Nephron progenitor cell (in vitro differentiated cells): ENCODE data around the gene PMVK.

ENCODE experiments used
- DNase-seq: peaks from one replicate; pipeline ENCODE4 v3.0.0; 2021
- H3K27ac Mint-ChIP-seq: 2 replicates; pipeline ENCODE4 v1.8.0; 2021; ENCODE audit warnings: mild to moderate bottlenecking, moderate library complexity, mixed read lengths
- H3K27me3 Mint-ChIP-seq: 2 replicates; pipeline ENCODE4 v1.8.0; 2021; ENCODE audit warnings: mild to moderate bottlenecking, low read depth, mixed read lengths; ENCODE audit not compliant: poor library complexity
- H3K36me3 Mint-ChIP-seq: 2 replicates; pipeline ENCODE4 v1.8.0; 2021; ENCODE audit warnings: low read depth, mixed read lengths
- H3K4me1 Mint-ChIP-seq: 2 replicates; pipeline ENCODE4 v1.8.0; 2021; ENCODE audit warnings: mixed read lengths
- H3K4me3 Mint-ChIP-seq: 2 replicates; pipeline ENCODE4 v1.8.0; 2021; ENCODE audit warnings: mild to moderate bottlenecking, moderate library complexity, mixed read lengths
- H3K9me3 Mint-ChIP-seq: 2 replicates; pipeline ENCODE4 v1.8.0; 2021; ENCODE audit warnings: mild to moderate bottlenecking, moderate library complexity, mixed read lengths
- CTCF ChIP-seq: fragments of 200-600 bp; sonication (generic); IDR thresholded peaks from 2 replicates; pipeline ENCODE4 v1.5.0; 2021; ENCODE audit warnings: antibody characterized with exemption

The PMVK gene

GRCh38 chr1:154975409-154976059 lies 39.0 kb upstream of the PMVK start:
- H3K27me3 Mint-ChIP-seq = no peaks in the 10 kb centered on the region
- H3K4me3 Mint-ChIP-seq = no peak overlapping the region
- peaks cover 22% of the 10 kb centered on the region for H3K36me3 Mint-ChIP-seq
- TF ChIP-seq CTCF = no peak
- peaks cover 25% of the 10 kb centered on the region for H3K4me1 Mint-ChIP-seq
- no peaks in the 10 kb centered on the region for H3K9me3 Mint-ChIP-seq
- peak; percentile 66 for DNase-seq
- no peak overlapping the region for H3K27ac Mint-ChIP-seq

- H3K4me3 Mint-ChIP-seq = no peak overlapping the region
- H3K27me3 Mint-ChIP-seq = no peaks in the 10 kb centered on the region
- peaks cover 17% of the 10 kb centered on the region for H3K36me3 Mint-ChIP-seq
- no peak overlapping the region for H3K27ac Mint-ChIP-seq
- no peaks in the 10 kb centered on the region for H3K9me3 Mint-ChIP-seq
- H3K4me1 Mint-ChIP-seq = peaks cover 26% of the 10 kb centered on the region
- TF ChIP-seq CTCF = no peak
- DNase-seq = peak; percentile 96
Observed at GRCh38 chr1:154974808-154975408, 38.4 kb upstream of the PMVK start.

- Mint-ChIP-seq H3K4me3 (no peak within 1 kb of the TSS), H3K27ac (no peak within 1 kb of the TSS), H3K9me3 (no peaks in the 10 kb centered on the region), H3K4me1 (peaks cover 31% of the 10 kb centered on the region), H3K36me3 (peaks cover 12% of the 10 kb centered on the region), H3K27me3 (no peaks in the 10 kb centered on the region)
- peak; percentile 94 for DNase-seq
- TF ChIP-seq CTCF = no peak
Observed at GRCh38 chr1:154974102-154974807, 37.7 kb upstream of the PMVK start, which contains the start of gene CKS1B. Gene CKS1B (plus strand): TSS chr1:154974681. CDS start chr1:154974746, 65 bp downstream.

GRCh38 chr1:154973344-154974101 lies 37.0 kb upstream of the PMVK start:
- H3K4me3 Mint-ChIP-seq = no peak overlapping the region
- H3K27me3 Mint-ChIP-seq = no peaks in the 10 kb centered on the region
- H3K9me3 Mint-ChIP-seq = no peaks in the 10 kb centered on the region
- H3K27ac Mint-ChIP-seq = no peak overlapping the region
- peak; percentile 97 for DNase-seq
- H3K36me3 Mint-ChIP-seq = peaks cover 8% of the 10 kb centered on the region
- peaks cover 39% of the 10 kb centered on the region for H3K4me1 Mint-ChIP-seq
- no peak for TF ChIP-seq CTCF

GRCh38 chr1:154972517-154973343 lies 36.2 kb upstream of the PMVK start:
- Mint-ChIP-seq H3K36me3 (peaks cover 11% of the 10 kb centered on the region), H3K9me3 (no peaks in the 10 kb centered on the region), H3K4me1 (peaks cover 47% of the 10 kb centered on the region), H3K27me3 (no peaks in the 10 kb centered on the region), H3K4me3 (no peak overlapping the region), H3K27ac (no peak overlapping the region)
- peak; percentile 61 for DNase-seq
- no peak for TF ChIP-seq CTCF
